Endothelial cell of umbilical vein (primary cell): ENCODE data around the gene CRYBG3. TPM values are rescaled to one million over a fixed set of nuclear protein-coding genes. Genes with fewer than 3 reads are reported as not detected.

ENCODE experiments used
- BruUV-seq: library from RNA; stranded (reverse); fragments of 400-500 nt; replicated peaks from 2 replicates; lab custom pipeline; 2021; lab: Mats Ljungman, UMichigan
- CTCF ChIA-PET: fragments of 300-600, 350-600 bp; sonication (Branson Sonifier 250); formaldehyde crosslinking; loops from one replicate; lab custom pipeline; 2021; ENCODE audit warnings: antibody characterized with exemption, inconsistent platforms; lab: Charles Lee
- POLR2A ChIA-PET: fragments of 300-600, 350-600 bp; sonication (Branson Sonifier 250); formaldehyde crosslinking; loops from one replicate; lab custom pipeline; 2021; ENCODE audit warnings: antibody characterized with exemption, inconsistent platforms; lab: Charles Lee
- DNase-seq: peaks from one replicate; pipeline ENCODE4 v3.0.0-alpha.2; 2011; ENCODE audit warnings: low read depth, low spot score
- FAIRE-seq: peaks from 2 replicates; lab custom pipeline; 2011; peaks lifted over from hg19 to GRCh38; lab: Jason Lieb, UNC
- H2AFZ ChIP-seq: 2 replicates; pipeline ENCODE4 v1.6.0; 2012; ENCODE audit warnings: low read depth, low read length, control low read depth, inconsistent platforms
- H3K27ac ChIP-seq: 2 replicates; pipeline ENCODE4 v1.5.1; 2011; ENCODE audit warnings: low read depth, mild to moderate bottlenecking, control low read depth, low read length, moderate library complexity; ENCODE audit not compliant: insufficient read depth
- H3K27me3 ChIP-seq, 2 experiments: 2 replicates each; pipeline versions ENCODE4 v1.6.0 to v1.6.1; 2011; ENCODE audit warnings: low read length in 2 of 2, mixed read lengths in 1 of 2; ENCODE audit not compliant: control insufficient read depth in 2 of 2, insufficient read depth in 2 of 2
- H3K36me3 ChIP-seq, 2 experiments: 2 replicates in 1 of 2; 3 replicates in 1 of 2; pipeline ENCODE4 v1.5.1; 2011; ENCODE audit warnings: low read length in 2 of 2, mild to moderate bottlenecking in 1 of 2, moderate library complexity in 1 of 2; ENCODE audit not compliant: control insufficient read depth in 2 of 2, insufficient read depth in 2 of 2; ENCODE audit errors: extremely low read depth in 1 of 2
- H3K4me1 ChIP-seq: 3 replicates; pipeline ENCODE4 v1.5.1; 2011; ENCODE audit warnings: mild to moderate bottlenecking, low read length; ENCODE audit not compliant: control insufficient read depth, insufficient read depth; ENCODE audit errors: extremely low read depth
- H3K4me2 ChIP-seq: 2 replicates; pipeline ENCODE4 v1.6.1; 2011; ENCODE audit warnings: low read length, control low read depth, mixed read lengths; ENCODE audit not compliant: insufficient read depth
- H3K4me3 ChIP-seq, 3 experiments: fragments of 200-600 bp in 1 of 3; sonication (generic), shearing (Covaris generic) in 1 of 3; replicated peaks in 1 of 3; 2 replicates each; pipeline ENCODE4 v1.5.1; 2011 to 2016; ENCODE audit warnings: control low read depth in 3 of 3, low read length in 3 of 3, mild to moderate bottlenecking in 2 of 3, inconsistent platforms in 1 of 3, low read depth in 1 of 3, moderate library complexity in 1 of 3; ENCODE audit not compliant: insufficient read depth in 1 of 3
- H3K79me2 ChIP-seq: 2 replicates; pipeline ENCODE4 v1.6.0; 2012; ENCODE audit warnings: low read length, inconsistent platforms; ENCODE audit not compliant: control insufficient read depth, insufficient read depth
- H3K9ac ChIP-seq: replicated peaks from 2 replicates; pipeline ENCODE3; 2011; ENCODE audit warnings: low read length, control low read depth; ENCODE audit not compliant: insufficient read depth; ENCODE audit errors: extremely low read depth
- H3K9me1 ChIP-seq: replicated peaks from 3 replicates; pipeline ENCODE4 v1.6.0; 2011; ENCODE audit warnings: mild to moderate bottlenecking, low read length; ENCODE audit not compliant: control insufficient read depth, insufficient read depth; ENCODE audit errors: extremely low read depth
- H3K9me3 ChIP-seq: replicated peaks from 2 replicates; pipeline ENCODE4 v1.5.1; 2012; ENCODE audit warnings: low read length, inconsistent platforms; ENCODE audit not compliant: control insufficient read depth, insufficient read depth
- H4K20me1 ChIP-seq: replicated peaks from 2 replicates; pipeline ENCODE3; 2011; ENCODE audit warnings: mild to moderate bottlenecking, low read length; ENCODE audit not compliant: control insufficient read depth, insufficient read depth; ENCODE audit errors: extremely low read depth
- CTCF ChIP-seq, 2 donors: IDR thresholded peaks; 1 replicate in 1 of 2; 2 replicates in 1 of 2; pipeline ENCODE4 v1.5.1; 2011; ENCODE audit warnings: low read length in 2 of 2, mild to moderate bottlenecking in 2 of 2, moderate library complexity in 2 of 2, control low read depth in 1 of 2, inconsistent platforms in 1 of 2, low read depth in 1 of 2; ENCODE audit not compliant: insufficient read depth in 1 of 2; ENCODE audit errors: extremely low read depth in 1 of 2
- EZH2 ChIP-seq: IDR thresholded peaks from 2 replicates; pipeline ENCODE4 v1.6.1; 2012; ENCODE audit warnings: borderline replicate concordance, low read depth, mild to moderate bottlenecking, moderate library complexity, low read length, inconsistent platforms; ENCODE audit not compliant: severe bottlenecking
- FOS ChIP-seq: IDR thresholded peaks from 2 replicates; pipeline ENCODE4 v1.6.1; 2011; ENCODE audit warnings: mild to moderate bottlenecking, low read length, moderate library complexity, borderline replicate concordance; ENCODE audit not compliant: insufficient read depth
- GATA2 ChIP-seq: IDR thresholded peaks from 2 replicates; pipeline ENCODE4 v1.7.0; 2011; ENCODE audit warnings: low read depth, mild to moderate bottlenecking, moderate library complexity, mixed read lengths, low read length; ENCODE audit not compliant: insufficient read length, insufficient read depth
- JUN ChIP-seq: IDR thresholded peaks from 2 replicates; pipeline ENCODE4 v1.6.1; 2011; ENCODE audit warnings: borderline replicate concordance, low read depth; ENCODE audit not compliant: insufficient read length, insufficient read depth
- MYC ChIP-seq: IDR thresholded peaks from one replicate; pipeline ENCODE4 v1.6.1; 2011; ENCODE audit warnings: mild to moderate bottlenecking, low read depth, low read length
- POLR2A ChIP-seq: IDR thresholded peaks from 2 replicates; pipeline ENCODE4 v1.6.1; 2012; ENCODE audit warnings: low read depth, mild to moderate bottlenecking, control low read depth, low read length
- POLR2AphosphoS5 ChIP-seq: IDR thresholded peaks from 2 replicates; pipeline ENCODE4 v1.6.1; 2012; ENCODE audit warnings: low read depth, mild to moderate bottlenecking, control low read depth, low read length, moderate library complexity; ENCODE audit not compliant: insufficient read depth
- dilution Hi-C: fragments of 300-500 bp; cut with MboI; formaldehyde crosslinking; loops from one replicate; pipeline ENCODE4 v1.15.0; 2019; ENCODE audit warnings: low sequenced_read_pairs; ENCODE audit not compliant: extremely low pct_ligation_motif_present
- intact Hi-C: fragments of 100-400 bp; cut with micrococcal nuclease; formaldehyde crosslinking; loops from one replicate; pipeline ENCODE4 v1.10.0; 2022
- polyA plus RNA-seq, 4 experiments: library from polyadenylated mRNA; depleted of rRNA in 3 of 4; stranded (reverse) in 3 of 4; unstranded in 1 of 4; fragments of >200 nt; gene quantifications; 2 replicates each; pipeline versions ENCODE4 v1.2.1 to v1.2.3, GENCODE V29; 2011 to 2012; ENCODE audit warnings: missing spikeins in 1 of 4
- total RNA-seq: library from RNA; stranded (reverse); gene quantifications from 2 replicates; pipeline ENCODE4 v1.2.3, GENCODE V29; 2021
- TF ChIP-seq, protein P1 (sequence below): IDR thresholded peaks from 2 replicates; pipeline ENCODE4 v1.6.1; 2011; ENCODE audit not compliant: insufficient read depth, insufficient read length

The CRYBG3 gene
- total and polyA plus RNA-seq, 2 donors (not counting 3 experiments of a cell fraction or from before 2014, with no cell fraction given) = 2.8 to 15.0 TPM

- ChIA-PET POLR2A (no interaction called here), CTCF (no interaction called here)
- Histone ChIP-seq H3K9ac (no peak overlapping the region), H3K9me1 (no peaks in the 10 kb centered on the region), H2AFZ (no peak overlapping the region), H3K27ac (no peak overlapping the region), H3K4me1 (peaks cover 4% of the 10 kb centered on the region), H3K27me3 (peaks cover 4 to 12% of the 10 kb centered on the region in 2 experiments), H3K36me3 (no peaks in the 10 kb centered on the region), H4K20me1 (no peaks in the 10 kb centered on the region), H3K4me2 (no peak overlapping the region), H3K79me2 (no peaks in the 10 kb centered on the region), H3K4me3 (no peak overlapping the region), H3K9me3 (no peaks in the 10 kb centered on the region)
- intact Hi-C loops = no loop called here
- dilution Hi-C loops = no loop called here
- no peak for TF ChIP-seq MYC
- peak; percentile 54 for TF ChIP-seq JUN
- TF ChIP-seq FOS = no peak
- DNase-seq = peak; percentile 64
- no TSS peak for BruUV-seq
- FAIRE-seq = peak; percentile 68
Observed at GRCh38 chr3:97981886-97982285, 160.1 kb downstream of the CRYBG3 start.

DNA sequence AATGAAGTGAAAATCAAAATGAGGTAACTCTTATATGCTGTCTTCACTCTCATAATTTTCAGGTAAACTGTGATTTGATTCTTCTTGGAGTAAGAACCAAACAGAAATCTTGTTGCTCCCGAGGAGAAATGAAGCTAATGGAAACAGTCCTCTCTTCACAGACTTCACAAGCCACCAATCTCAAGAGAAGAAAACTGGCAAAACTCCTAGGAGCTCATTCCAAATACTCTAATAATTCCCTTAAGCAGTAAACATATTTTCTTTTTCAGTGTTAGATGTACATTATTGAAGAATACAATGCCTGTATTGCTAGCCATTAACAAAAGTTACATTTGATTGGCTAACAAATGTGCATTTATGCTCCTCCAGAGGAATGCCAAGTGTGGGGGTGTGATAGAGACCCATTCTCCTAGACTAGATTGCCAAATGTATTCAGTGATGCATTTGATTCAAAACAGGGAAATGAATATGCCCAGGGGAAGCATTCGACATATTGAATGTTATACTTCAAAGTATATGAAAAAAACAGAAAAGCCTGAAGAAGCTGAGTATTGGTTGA, 162.2 kb downstream of the CRYBG3 start:
- dilution Hi-C loops = no loop called here
- no peak for TF ChIP-seq CTCF (IDR thresholded peaks at IDR 0.05; ENCODE audit: extremely low read depth in 1 of 2, insufficient read depth in 1 of 2, low read depth in 1 of 2, low read length in 2 of 2)
- no peak for TF ChIP-seq MYC
- TF ChIP-seq JUN = no peak
- no peak for TF ChIP-seq EZH2
- no peak for TF ChIP-seq GATA2
- TF ChIP-seq POLR2AphosphoS5 = no peak
- TF ChIP-seq, protein P1, sequence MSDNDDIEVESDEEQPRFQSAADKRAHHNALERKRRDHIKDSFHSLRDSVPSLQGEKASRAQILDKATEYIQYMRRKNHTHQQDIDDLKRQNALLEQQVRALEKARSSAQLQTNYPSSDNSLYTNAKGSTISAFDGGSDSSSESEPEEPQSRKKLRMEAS = no peak
- no peak for TF ChIP-seq POLR2A
- no peak for TF ChIP-seq FOS

More for the DNA sequence above, 162.2 kb downstream of the CRYBG3 start:
- Histone ChIP-seq H3K9me3 (no peaks in the 10 kb centered on the region), H4K20me1 (no peaks in the 10 kb centered on the region), H3K4me1 (peaks cover 4% of the 10 kb centered on the region), H2AFZ (no peak overlapping the region), H3K27ac (no peak overlapping the region), H3K9ac (no peak overlapping the region), H3K4me2 (no peak overlapping the region), H3K4me3 (no peak overlapping the region), H3K9me1 (no peaks in the 10 kb centered on the region), H3K79me2 (no peaks in the 10 kb centered on the region), H3K27me3 (peaks cover 2 to 5% of the 10 kb centered on the region in 2 experiments), H3K36me3 (no peaks in the 10 kb centered on the region)
- DNase-seq = no peak
- FAIRE-seq = no peak
- no TSS peak for BruUV-seq
- intact Hi-C loops = no loop called here
- ChIA-PET POLR2A (no interaction called here), CTCF (interaction anchor here (0.8 to 1.9 kb wide), 8 partner anchors 9 to 171 kb away, joined by 3 to 13 read pairs (median 3); no protein-coding TSS in a partner anchor)
